Measurements from ENCODE around the gene WDR27.

DNA sequence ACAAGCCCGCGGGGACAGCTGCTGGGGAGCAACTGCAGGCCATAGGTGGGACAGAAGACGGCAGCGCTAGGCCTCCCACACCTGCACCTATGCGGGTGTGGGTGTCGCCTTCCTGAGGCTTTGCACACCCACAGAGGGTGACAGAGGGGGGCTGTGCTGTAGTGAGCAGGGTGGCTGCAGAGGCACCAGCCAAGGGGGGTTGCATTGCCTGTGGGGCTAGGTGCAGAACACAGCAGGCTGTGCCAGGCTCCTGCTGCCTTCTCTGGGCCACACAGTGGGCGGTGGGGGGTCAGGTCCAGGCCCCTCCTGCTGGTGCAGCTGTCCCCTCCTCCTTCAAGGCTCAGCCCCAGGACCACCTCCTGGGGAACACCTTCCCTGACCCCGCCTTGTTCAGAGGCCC lies 75.7 kb downstream of the WDR27 start:
- TF ChIP-seq, protein P1, sequence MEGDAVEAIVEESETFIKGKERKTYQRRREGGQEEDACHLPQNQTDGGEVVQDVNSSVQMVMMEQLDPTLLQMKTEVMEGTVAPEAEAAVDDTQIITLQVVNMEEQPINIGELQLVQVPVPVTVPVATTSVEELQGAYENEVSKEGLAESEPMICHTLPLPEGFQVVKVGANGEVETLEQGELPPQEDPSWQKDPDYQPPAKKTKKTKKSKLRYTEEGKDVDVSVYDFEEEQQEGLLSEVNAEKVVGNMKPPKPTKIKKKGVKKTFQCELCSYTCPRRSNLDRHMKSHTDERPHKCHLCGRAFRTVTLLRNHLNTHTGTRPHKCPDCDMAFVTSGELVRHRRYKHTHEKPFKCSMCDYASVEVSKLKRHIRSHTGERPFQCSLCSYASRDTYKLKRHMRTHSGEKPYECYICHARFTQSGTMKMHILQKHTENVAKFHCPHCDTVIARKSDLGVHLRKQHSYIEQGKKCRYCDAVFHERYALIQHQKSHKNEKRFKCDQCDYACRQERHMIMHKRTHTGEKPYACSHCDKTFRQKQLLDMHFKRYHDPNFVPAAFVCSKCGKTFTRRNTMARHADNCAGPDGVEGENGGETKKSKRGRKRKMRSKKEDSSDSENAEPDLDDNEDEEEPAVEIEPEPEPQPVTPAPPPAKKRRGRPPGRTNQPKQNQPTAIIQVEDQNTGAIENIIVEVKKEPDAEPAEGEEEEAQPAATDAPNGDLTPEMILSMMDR (IDR thresholded peaks at IDR 0.05; ENCODE audit: low read length) = no peak
- TF ChIP-seq EZH2phosphoT487 (IDR thresholded peaks at IDR 0.05; ENCODE audit: low read length) (no peak), EZH2 (optimal IDR thresholded peaks at IDR 0.05; ENCODE audit: low read depth, low read length) (no peak)
